HG03457 (cell line): ENCODE measurements around the gene FYB1.

Source experiments
- ATAC-seq: cut with Tn5 transposase; IDR thresholded peaks from one replicate; pipeline ENCODE4 v1.9.1; 2021; ENCODE audit warnings: moderate number of reproducible peaks; ENCODE audit not compliant: unreplicated experiment

FYB1 gene

DNA sequence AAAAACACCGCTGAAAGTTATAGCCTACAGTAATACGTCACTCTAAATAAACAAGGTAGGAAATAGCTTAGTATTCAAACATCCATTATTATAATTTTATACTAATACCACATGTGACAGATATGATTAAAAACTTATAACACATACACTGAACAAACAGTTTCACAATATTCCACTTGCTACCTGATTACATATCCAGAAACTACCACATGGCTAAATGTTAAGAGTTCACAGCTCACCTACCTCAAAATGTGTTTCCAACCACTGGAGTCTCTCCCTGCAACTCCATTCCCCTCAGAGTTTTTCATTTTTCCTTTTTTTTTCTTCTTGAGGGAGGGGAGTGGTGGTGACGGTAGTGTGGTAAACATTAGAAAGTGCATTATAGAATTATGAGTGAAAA is 157.3 kb downstream of the FYB1 start:
- ATAC-seq: no peak

DNA sequence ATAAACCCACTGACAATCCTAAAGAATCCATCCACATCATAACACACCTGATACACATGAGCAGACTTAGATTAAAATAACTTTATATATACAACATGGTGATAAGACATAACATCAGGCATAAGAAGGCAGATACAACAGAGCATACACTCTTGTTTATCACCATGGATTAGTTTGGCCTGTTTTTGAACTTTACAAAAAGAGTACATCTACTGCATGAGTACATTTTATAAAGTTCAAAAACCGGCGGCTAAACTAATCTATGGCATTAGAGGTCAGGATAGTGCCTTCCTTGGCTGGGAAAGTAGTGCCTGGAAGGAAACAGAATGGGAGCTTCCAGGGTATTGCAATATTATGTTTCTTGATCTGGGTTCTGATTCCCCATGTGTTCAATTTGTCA is 160.3 kb downstream of the FYB1 start:
- no peak for ATAC-seq

GRCh38 chr5:39058178-39058921 is 161.0 kb downstream of the FYB1 start:
- no peak for ATAC-seq

- no peak for ATAC-seq
Observed at GRCh38 chr5:39057734-39058133, 161.6 kb downstream of the FYB1 start.

DNA sequence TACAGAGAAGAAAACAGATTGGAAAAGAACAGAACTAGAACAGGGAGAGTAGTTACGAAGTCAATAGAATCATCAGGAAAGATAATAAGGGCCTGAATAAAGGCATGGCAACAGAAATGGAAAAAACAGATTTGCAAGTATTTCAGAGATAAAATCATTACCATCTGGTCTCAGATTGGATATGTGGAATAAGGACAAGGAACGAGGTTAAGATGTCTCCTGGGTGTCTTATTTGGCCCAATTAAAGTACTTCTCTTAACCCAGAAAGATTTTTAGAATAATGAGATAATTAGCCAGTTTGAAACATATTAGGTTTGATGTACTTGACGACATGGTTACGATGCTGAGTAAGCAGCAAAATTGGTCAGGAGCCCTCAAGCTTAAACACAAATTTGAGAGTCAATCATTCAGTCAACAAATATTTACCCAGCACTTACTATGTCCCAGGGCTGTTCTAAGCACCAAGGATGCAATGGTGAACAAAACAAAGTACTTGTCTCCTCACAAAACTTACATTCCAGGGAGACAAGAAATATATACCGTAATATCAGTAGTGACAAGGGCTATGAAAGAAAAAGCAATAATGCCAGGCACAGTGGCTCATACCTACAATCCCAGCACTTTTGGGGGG is 163.5 kb downstream of the FYB1 start:
- no peak for ATAC-seq
